H1 (cell line): ENCODE measurements around the gene MAGI2. TPM values are rescaled to one million over a fixed set of nuclear protein-coding genes. Genes with fewer than 3 reads are reported as not detected.

Experiments
- CTCF ChIA-PET: fragments of 300-600 bp; sonication (Branson Sonifier 250); formaldehyde crosslinking; loops from one replicate; lab custom pipeline; 2021; ENCODE audit not compliant: partially characterized antibody; lab: Charles Lee
- POLR2A ChIA-PET: fragments of 300-600 bp; sonication (Branson Sonifier 250); formaldehyde crosslinking; loops from one replicate; lab custom pipeline; 2021; ENCODE audit warnings: inconsistent platforms; ENCODE audit not compliant: partially characterized antibody; lab: Charles Lee
- DNase-seq, 2 experiments: peaks; one replicate each; pipeline versions ENCODE4 v3.0.0 to v3.0.0-alpha.2; 2010 to 2022; ENCODE audit warnings: low spot score in 2 of 2, low read depth in 1 of 2, mixed read lengths in 1 of 2
- FAIRE-seq: peaks from 2 replicates; lab custom pipeline; 2011; peaks lifted over from hg19 to GRCh38; lab: Jason Lieb, UNC
- H2AFZ ChIP-seq: 2 replicates; pipeline ENCODE4 v1.8.1; 2012; ENCODE audit warnings: low read length, inconsistent platforms
- H2AK5ac ChIP-seq: 2 replicates; pipeline ENCODE4 v1.6.1; 2013; ENCODE audit warnings: low read depth, low read length
- H2BK120ac ChIP-seq: replicated peaks from 2 replicates; pipeline ENCODE3; 2013; ENCODE audit warnings: low read depth, low read length, inconsistent platforms
- H2BK12ac ChIP-seq: 2 replicates; pipeline ENCODE4 v1.6.1; 2013; ENCODE audit warnings: low read depth, low read length
- H2BK15ac ChIP-seq: 2 replicates; pipeline ENCODE4 v1.6.1; 2013; ENCODE audit warnings: low read length
- H2BK20ac ChIP-seq: 2 replicates; pipeline ENCODE4 v1.6.1; 2013; ENCODE audit warnings: low read length
- H2BK5ac ChIP-seq: 2 replicates; pipeline ENCODE4 v1.6.1; 2013; ENCODE audit warnings: low read depth, low read length
- H3K14ac ChIP-seq: 2 replicates; pipeline ENCODE4 v1.6.1; 2013; ENCODE audit warnings: inconsistent platforms; ENCODE audit not compliant: insufficient read length
- H3K18ac ChIP-seq: 2 replicates; pipeline ENCODE4 v1.6.1; 2013; ENCODE audit warnings: low read length; ENCODE audit errors: extremely low read depth
- H3K23ac ChIP-seq: 2 replicates; pipeline ENCODE4 v1.6.1; 2013; ENCODE audit warnings: inconsistent platforms; ENCODE audit not compliant: insufficient read length
- H3K23me2 ChIP-seq: 2 replicates; pipeline ENCODE4 v1.6.1; 2013; ENCODE audit warnings: low read depth, low read length
- H3K27ac ChIP-seq: 2 replicates; pipeline ENCODE4 v1.6.1; 2011; ENCODE audit warnings: low read depth, low read length, inconsistent platforms
- H3K27me3 ChIP-seq, 4 experiments: replicated peaks in 1 of 4; 1 replicate in 1 of 4; 2 replicates in 3 of 4; pipeline versions ENCODE4 v1.6.1 to v1.8.1; 2011 to 2013; ENCODE audit warnings: low read length in 3 of 4, mild to moderate bottlenecking in 3 of 4, inconsistent platforms in 2 of 4, mixed read lengths in 2 of 4, moderate library complexity in 1 of 4; ENCODE audit not compliant: control insufficient read depth in 3 of 4, insufficient read depth in 3 of 4; ENCODE audit errors: extremely low read depth in 1 of 4
- H3K36me3 ChIP-seq, 4 experiments: 2 replicates each; pipeline versions ENCODE4 v1.6.1 to v1.8.1; 2011 to 2013; ENCODE audit warnings: mild to moderate bottlenecking in 4 of 4, low read length in 3 of 4, moderate library complexity in 2 of 4, control low read depth in 1 of 4, inconsistent platforms in 1 of 4; ENCODE audit not compliant: insufficient read depth in 4 of 4, control insufficient read depth in 2 of 4
- H3K4ac ChIP-seq: replicated peaks from 2 replicates; pipeline ENCODE3; 2013; ENCODE audit warnings: low read length, low read depth, mixed read lengths, inconsistent platforms; ENCODE audit not compliant: insufficient read length
- H3K4me1 ChIP-seq, 4 experiments: replicated peaks in 1 of 4; 1 replicate in 1 of 4; 2 replicates in 3 of 4; pipeline versions ENCODE4 v1.6.1 to v1.8.1; 2011 to 2013; ENCODE audit warnings: low read length in 3 of 4, inconsistent platforms in 2 of 4, mixed read lengths in 1 of 4; ENCODE audit not compliant: insufficient read depth in 4 of 4, control insufficient read depth in 3 of 4
- H3K4me2 ChIP-seq, 2 experiments: 2 replicates each; pipeline versions ENCODE4 v1.6.1 to v1.8.1; 2011 to 2013; ENCODE audit warnings: low read depth in 2 of 2, low read length in 2 of 2, control low read depth in 1 of 2, inconsistent platforms in 1 of 2, mild to moderate bottlenecking in 1 of 2; ENCODE audit not compliant: insufficient read depth in 1 of 2
- H3K4me3 ChIP-seq, 4 experiments: fragments of 200-600, 300-600 bp in 1 of 4; sonication (generic), shearing (Covaris generic), sonication (Bioruptor Twin) in 1 of 4; 2 replicates each; pipeline versions ENCODE4 v1.5.1 to v1.8.1; 2011 to 2016; ENCODE audit warnings: low read length in 4 of 4, low read depth in 3 of 4, control low read depth in 2 of 4, inconsistent platforms in 2 of 4, mild to moderate bottlenecking in 2 of 4, mixed read lengths in 1 of 4, moderate library complexity in 1 of 4; ENCODE audit not compliant: insufficient read depth in 2 of 4; ENCODE audit errors: extremely low read depth in 1 of 4
- H3K56ac ChIP-seq: replicated peaks from 2 replicates; pipeline ENCODE3; 2013; ENCODE audit warnings: low read depth, mild to moderate bottlenecking, mixed read lengths, low read length, inconsistent platforms; ENCODE audit not compliant: insufficient read length
- H3K79me1 ChIP-seq: 2 replicates; pipeline ENCODE4 v1.6.1; 2013; ENCODE audit warnings: low read depth, low read length, control low read depth
- H3K79me2 ChIP-seq, 2 experiments: 2 replicates each; pipeline versions ENCODE4 v1.6.1 to v1.8.1; 2012 to 2013; ENCODE audit warnings: low read length in 2 of 2, mild to moderate bottlenecking in 2 of 2, inconsistent platforms in 1 of 2; ENCODE audit not compliant: insufficient read depth in 2 of 2, control insufficient read depth in 1 of 2
- H3K9ac ChIP-seq, 4 experiments: replicated peaks in 1 of 4; 1 replicate in 1 of 4; 2 replicates in 3 of 4; pipeline versions ENCODE4 v1.6.1 to v1.8.1; 2011 to 2013; ENCODE audit warnings: low read depth in 3 of 4, low read length in 3 of 4, control low read depth in 2 of 4, mild to moderate bottlenecking in 2 of 4, moderate library complexity in 2 of 4, inconsistent platforms in 1 of 4; ENCODE audit errors: extremely low read depth in 1 of 4
- H3K9me3 ChIP-seq, 2 experiments: 2 replicates each; pipeline versions ENCODE4 v1.6.1 to v1.8.1; 2012 to 2013; ENCODE audit warnings: mild to moderate bottlenecking in 2 of 2, moderate library complexity in 2 of 2, control low read depth in 1 of 2, inconsistent platforms in 1 of 2, low read depth in 1 of 2, low read length in 1 of 2, mixed read lengths in 1 of 2; ENCODE audit not compliant: insufficient read depth in 2 of 2
- H4K20me1 ChIP-seq, 2 experiments: replicated peaks in 1 of 2; 2 replicates each; pipeline versions ENCODE3 to v1.8.1; 2011 to 2013; ENCODE audit warnings: inconsistent platforms in 2 of 2, low read length in 2 of 2, mild to moderate bottlenecking in 1 of 2; ENCODE audit not compliant: insufficient read depth in 2 of 2, control insufficient read depth in 1 of 2
- H4K5ac ChIP-seq: 2 replicates; pipeline ENCODE4 v1.6.1; 2013; ENCODE audit warnings: low read length, low read depth, mixed read lengths, inconsistent platforms; ENCODE audit not compliant: insufficient read length
- H4K8ac ChIP-seq: 2 replicates; pipeline ENCODE4 v1.8.0; 2013; ENCODE audit warnings: mild to moderate bottlenecking, moderate library complexity, low read length, inconsistent platforms; ENCODE audit not compliant: insufficient read depth; ENCODE audit errors: extremely low read depth
- H4K91ac ChIP-seq: replicated peaks from 2 replicates; pipeline ENCODE3; 2013; ENCODE audit warnings: low read length, mixed read lengths, inconsistent platforms; ENCODE audit not compliant: insufficient read length
- ASH2L ChIP-seq: fragments of 200-600, 300-600 bp; sonication (generic); IDR thresholded peaks from one replicate; pipeline ENCODE4 v1.7.1; 2017; ENCODE audit warnings: low read length
- BRCA1 ChIP-seq: IDR thresholded peaks from 2 replicates; pipeline ENCODE4 v1.6.1; 2012; ENCODE audit warnings: low read depth, low read length, improper control_type of control experiment
- CTBP2 ChIP-seq: IDR thresholded peaks from 2 replicates; pipeline ENCODE4 v1.7.0; 2011; ENCODE audit warnings: borderline replicate concordance, mild to moderate bottlenecking, moderate library complexity, mixed read lengths, low read length; ENCODE audit not compliant: insufficient read depth, insufficient read length
- FOSL1 ChIP-seq: IDR thresholded peaks from 2 replicates; pipeline ENCODE4 v1.6.1; 2011; ENCODE audit warnings: mild to moderate bottlenecking, low read depth, low read length, moderate library complexity; ENCODE audit not compliant: insufficient read depth
- MAFK ChIP-seq: IDR thresholded peaks from 2 replicates; pipeline ENCODE4 v1.6.1; 2012; ENCODE audit warnings: low read depth, mild to moderate bottlenecking, improper control_type of control experiment, low read length
- RFX5 ChIP-seq: IDR thresholded peaks from 2 replicates; pipeline ENCODE4 v1.6.1; 2011; ENCODE audit warnings: low read depth, low read length, improper control_type of control experiment, borderline replicate concordance
- RXRA ChIP-seq: IDR thresholded peaks from 2 replicates; pipeline ENCODE4 v1.6.1; 2011; ENCODE audit warnings: low read depth, mild to moderate bottlenecking, low read length, moderate library complexity; ENCODE audit not compliant: insufficient read depth
- SIX5 ChIP-seq: IDR thresholded peaks from 2 replicates; pipeline ENCODE4 v1.6.1; 2011; ENCODE audit warnings: mild to moderate bottlenecking, low read depth, low read length
- SP4 ChIP-seq: IDR thresholded peaks from 2 replicates; pipeline ENCODE4 v1.6.1; 2012; ENCODE audit warnings: low read length, inconsistent platforms
- TCF12 ChIP-seq: IDR thresholded peaks from 2 replicates; pipeline ENCODE4 v1.6.1; 2011; ENCODE audit warnings: low read depth, mild to moderate bottlenecking, low read length
- WGBS, 2 experiments: shearing (Covaris generic) in 1 of 2; methylation state at CpG; one replicate each; pipeline versions ENCODE4 v1.1.6 to v1.1.7; 2013 to 2015; ENCODE audit warnings: low lambda C conversion rate in 2 of 2, mixed read lengths in 2 of 2, inconsistent platforms in 1 of 2, low coverage in 1 of 2, missing lambda C conversion rate in 1 of 2; ENCODE audit not compliant: insufficient replicate concordance in 2 of 2, insufficient coverage in 1 of 2, insufficient read length in 1 of 2; ENCODE audit errors: extremely low coverage in 1 of 2, missing lambda C conversion rate in 1 of 2; 5-methylcytosine and 5-hydroxymethylcytosine counted together
- polyA plus RNA-seq, 7 experiments: library from polyadenylated mRNA; depleted of rRNA in 3 of 7; stranded (reverse) in 5 of 7; unstranded in 2 of 7; fragments of >200 nt in 5 of 7; fragments of 200-250 nt in 2 of 7; gene quantifications; 1 replicate in 5 of 7; 2 replicates in 1 of 7; 4 replicates in 1 of 7; pipeline versions ENCODE4 v1.2.1 to v1.2.3, GENCODE V29; 2011 to 2013; ENCODE audit warnings: missing spikeins in 2 of 7, mixed read lengths in 2 of 7
- total RNA-seq: library from RNA; stranded (reverse); fragmentation: NEBNext Ultra II Directional; extraction: Animal tissue kit (Norgen Biotek cat#: 25700); gene quantifications from 2 replicates; pipeline ENCODE4 v1.2.1, GENCODE V29; 2021

The MAGI2 gene
- total and polyA plus RNA-seq, 2 of the 8 experiments (the other 6 are each of a cell fraction or from before 2014, with no cell fraction given): 6.0 to 27.3 TPM

GRCh38 chr7:78792006-78792405 is 661.5 kb downstream of the MAGI2 start:
- no peak overlapping the region for H2AFZ ChIP-seq
- H3K9me3 ChIP-seq: peaks cover 0 to 2% of the 10 kb centered on the region in 2 experiments; a peak in 1 of 4 replicates
- POLR2A ChIA-PET: no interaction called here
- no peak overlapping the region for H3K56ac ChIP-seq
- no peak overlapping the region for H2BK15ac ChIP-seq
- no peak overlapping the region for H4K5ac ChIP-seq
- H3K23ac ChIP-seq: no peak overlapping the region
- CTCF ChIA-PET: no interaction called here
- peak; percentile 73 for FAIRE-seq
- TF ChIP-seq RXRA (no peak), SP4 (no peak), FOSL1 (no peak), MAFK (no peak), RFX5 (no peak), BRCA1 (no peak), ASH2L (no peak), TCF12 (no peak), CTBP2 (no peak), SIX5 (no peak)
- TF ChIP-seq, all 59 proteins: peak for 0
- WGBS, 2 experiments: 72% methylated on average over 6 of the region's 6 CpGs; no CpG with 5 or more reads in 1 of the 2 experiments
- H2BK12ac ChIP-seq: no peak overlapping the region
- H3K18ac ChIP-seq: no peak overlapping the region
- no peak overlapping the region for H3K14ac ChIP-seq
- DNase-seq: no peak
- no peaks in the 10 kb centered on the region for H3K36me3 ChIP-seq
- no peaks in the 10 kb centered on the region for H4K20me1 ChIP-seq
- H3K79me1 ChIP-seq: no peaks in the 10 kb centered on the region
- H3K79me2 ChIP-seq: no peaks in the 10 kb centered on the region
- no peak overlapping the region for H3K9ac ChIP-seq
- peaks cover 0 to 1% (median 0%) of the 10 kb centered on the region in 4 experiments; a peak in 1 of 7 replicates for H3K27me3 ChIP-seq
- no peak overlapping the region for H3K4me3 ChIP-seq
- H4K91ac ChIP-seq: no peak overlapping the region
- H2BK5ac ChIP-seq: no peak overlapping the region
- no peak overlapping the region for H2AK5ac ChIP-seq
- no peak overlapping the region for H2BK120ac ChIP-seq
- peaks cover 0 to 4% (median 0%) of the 10 kb centered on the region in 4 experiments; a peak in 4 of 7 replicates for H3K4me1 ChIP-seq
- H3K27ac ChIP-seq: no peak overlapping the region
- no peaks in the 10 kb centered on the region for H3K23me2 ChIP-seq
- H3K4ac ChIP-seq: no peak overlapping the region
- no peak overlapping the region for H4K8ac ChIP-seq
- no peak overlapping the region for H2BK20ac ChIP-seq
- H3K4me2 ChIP-seq: no peak overlapping the region
